Measurements from ENCODE around the gene CD79A. TPM values are rescaled to one million over a fixed set of nuclear protein-coding genes. Genes with fewer than 3 reads are reported as not detected.
"Not testable (repeated sequence)": the region's sequence is repeated elsewhere in the genome, so short reads cannot be mapped to it uniquely, and the experiment has no call there.

CD79A gene
- total RNA-seq, 1 donor from 2014 or later, result 0.32 TPM

GRCh38 chr19:41905273-41906002 lies 28.4 kb downstream of the CD79A start:
- no peak for DNase-seq (ENCODE audit: low spot score)

- no peak for DNase-seq (ENCODE audit: low spot score)
Observed at GRCh38 chr19:41906271-41906670, 29.2 kb downstream of the CD79A start.

GRCh38 chr19:41906916-41907680 lies 30.0 kb downstream of the CD79A start:
- no peak for DNase-seq (ENCODE audit: low spot score)

- DNase-seq (ENCODE audit: low spot score), result no peak
Observed at GRCh38 chr19:41907994-41908615, 31.0 kb downstream of the CD79A start.

GRCh38 chr19:41908724-41909464 lies 31.8 kb downstream of the CD79A start:
- no peak for DNase-seq (ENCODE audit: low spot score)

GRCh38 chr19:41909706-41910105 lies 32.6 kb downstream of the CD79A start:
- no peak for DNase-seq (ENCODE audit: low spot score)

GRCh38 chr19:41910240-41910991 lies 33.3 kb downstream of the CD79A start:
- no peak for DNase-seq (ENCODE audit: low spot score)

- DNase-seq (ENCODE audit: low spot score), result no peak
Observed at GRCh38 chr19:41910992-41911888, 34.2 kb downstream of the CD79A start.

- DNase-seq (ENCODE audit: low spot score), result no peak
Observed at GRCh38 chr19:41911889-41912731, 35.0 kb downstream of the CD79A start.

- DNase-seq (ENCODE audit: low spot score), result no peak
Observed at GRCh38 chr19:41912899-41913537, 35.9 kb downstream of the CD79A start.

GRCh38 chr19:41913538-41914423 lies 36.7 kb downstream of the CD79A start:
- DNase-seq (ENCODE audit: low spot score), result no peak

- DNase-seq (ENCODE audit: low spot score), result not testable (repeated sequence)
Observed at GRCh38 chr19:41914424-41914834, 37.4 kb downstream of the CD79A start.

GRCh38 chr19:41915021-41915775 lies 38.1 kb downstream of the CD79A start:
- no peak for DNase-seq (ENCODE audit: low spot score)

- no peak for DNase-seq (ENCODE audit: low spot score)
Observed at GRCh38 chr19:41915776-41916414, 38.8 kb downstream of the CD79A start.

GRCh38 chr19:41917676-41918075 lies 40.6 kb downstream of the CD79A start:
- DNase-seq (ENCODE audit: low spot score), result no peak

GRCh38 chr19:41918095-41918494 lies 41.0 kb downstream of the CD79A start:
- no peak for DNase-seq (ENCODE audit: low spot score)

Data from mucosa of gallbladder (tissue), 1 donor.